Left ventricle myocardium inferior (tissue), 1 donor: ENCODE results near the gene IGSF8. TPM values are rescaled to one million over a fixed set of nuclear protein-coding genes. Genes with fewer than 3 reads are reported as not detected.

Experiments
- DNase-seq: peaks from one replicate; pipeline ENCODE4 v3.0.0-alpha.2; 2020
- H3K27ac ChIP-seq: fragments of 200-600 bp; replicated peaks from 2 replicates; pipeline ENCODE4 v1.8.0; 2021
- H3K27me3 ChIP-seq: fragments of 200-600 bp; 2 replicates; pipeline ENCODE4 v1.8.0; 2021; ENCODE audit warnings: low read depth
- H3K36me3 ChIP-seq: fragments of 200-600 bp; 2 replicates; pipeline ENCODE4 v1.8.0; 2021
- H3K4me1 ChIP-seq: fragments of 200-600 bp; 2 replicates; pipeline ENCODE4 v1.8.0; 2021
- H3K4me3 ChIP-seq: fragments of 200-600 bp; 2 replicates; pipeline ENCODE4 v1.8.0; 2021; ENCODE audit warnings: mild to moderate bottlenecking, moderate library complexity
- H3K9me3 ChIP-seq: fragments of 200-600 bp; replicated peaks from 2 replicates; pipeline ENCODE4 v1.8.0; 2021
- CTCF ChIP-seq: fragments of 200-600 bp; IDR thresholded peaks from 2 replicates; pipeline ENCODE4 v1.8.0; 2021; ENCODE audit warnings: antibody characterized with exemption, mild to moderate bottlenecking, borderline replicate concordance
- intact Hi-C: fragments of 100-400 bp; cut with micrococcal nuclease; formaldehyde crosslinking; loops from one replicate; pipeline ENCODE4 v1.11.0; 2022
- total RNA-seq: library from RNA; stranded (reverse); fragmentation: NEBNext Ultra II Directional; extraction: Animal tissue kit (Norgen Biotek cat#: 25700); gene quantifications from one replicate; pipeline ENCODE4 v1.2.1, GENCODE V29; 2021
- donor health status: DM: no; HTN: yes; CAD: no; lungs with severe emphysema.

IGSF8 gene
- total RNA-seq, 1 donor from 2014 or later = 18.2 TPM

GRCh38 chr1:160079448-160079847, 19.0 kb downstream of the IGSF8 start:
- H3K4me1 ChIP-seq = peaks cover 9% of the 10 kb centered on the region
- H3K27ac ChIP-seq = no peak overlapping the region
- H3K9me3 ChIP-seq = no peaks in the 10 kb centered on the region
- intact Hi-C loops = no loop called here
- peaks cover 80% of the 10 kb centered on the region for H3K27me3 ChIP-seq
- no peaks in the 10 kb centered on the region for H3K36me3 ChIP-seq
- no peak overlapping the region for H3K4me3 ChIP-seq
- DNase-seq = no peak
- no peak for TF ChIP-seq CTCF

GRCh38 chr1:160078512-160079195, 19.8 kb downstream of the IGSF8 start:
- intact Hi-C loops = no loop called here
- no peaks in the 10 kb centered on the region for H3K9me3 ChIP-seq
- H3K27ac ChIP-seq = no peak overlapping the region
- TF ChIP-seq CTCF = peak; percentile 69
- DNase-seq = no peak
- H3K4me3 ChIP-seq = no peak overlapping the region
- peaks cover 79% of the 10 kb centered on the region for H3K27me3 ChIP-seq
- no peaks in the 10 kb centered on the region for H3K36me3 ChIP-seq
- peaks cover 2% of the 10 kb centered on the region for H3K4me1 ChIP-seq

- H3K27ac ChIP-seq = no peak overlapping the region
Observed at GRCh38 chr1:160077486-160077885, 20.9 kb downstream of the IGSF8 start.

GRCh38 chr1:160076295-160076694, 22.1 kb downstream of the IGSF8 start:
- Histone ChIP-seq H3K27me3 (peaks cover 79% of the 10 kb centered on the region), H3K27ac (no peak overlapping the region), H3K4me1 (no peaks in the 10 kb centered on the region), H3K36me3 (no peaks in the 10 kb centered on the region), H3K9me3 (no peaks in the 10 kb centered on the region), H3K4me3 (no peak overlapping the region)
- no peak for DNase-seq
- intact Hi-C loops = no loop called here
- TF ChIP-seq CTCF = no peak

More at GRCh38 chr1:160077486-160077885, 20.9 kb downstream of the IGSF8 start:
- DNase-seq = no peak
- peaks cover 79% of the 10 kb centered on the region for H3K27me3 ChIP-seq
- TF ChIP-seq CTCF = no peak
- H3K4me1 ChIP-seq = no peaks in the 10 kb centered on the region
- no peaks in the 10 kb centered on the region for H3K9me3 ChIP-seq
- no peaks in the 10 kb centered on the region for H3K36me3 ChIP-seq
- no peak overlapping the region for H3K4me3 ChIP-seq
- intact Hi-C loops = no loop called here

GRCh38 chr1:160075836-160076235, 22.6 kb downstream of the IGSF8 start:
- no peaks in the 10 kb centered on the region for H3K36me3 ChIP-seq
- peaks cover 4% of the 10 kb centered on the region for H3K4me1 ChIP-seq
- no peak for DNase-seq
- no peak overlapping the region for H3K4me3 ChIP-seq
- no peak overlapping the region for H3K27ac ChIP-seq
- intact Hi-C loops = no loop called here
- H3K27me3 ChIP-seq = peaks cover 79% of the 10 kb centered on the region
- TF ChIP-seq CTCF = no peak
- no peaks in the 10 kb centered on the region for H3K9me3 ChIP-seq
